SH-SY5Y (cell line): ENCODE measurements around the gene VPS51.

Experiments used
- GATA2 ChIP-seq: IDR thresholded peaks from 2 replicates; pipeline ENCODE4 v1.6.1; 2011; ENCODE audit warnings: mild to moderate bottlenecking, low read depth, low read length
- GATA3 ChIP-seq: IDR thresholded peaks from 2 replicates; pipeline ENCODE4 v1.6.1; 2011; ENCODE audit warnings: low read depth, mild to moderate bottlenecking, low read length, moderate library complexity

DNA sequence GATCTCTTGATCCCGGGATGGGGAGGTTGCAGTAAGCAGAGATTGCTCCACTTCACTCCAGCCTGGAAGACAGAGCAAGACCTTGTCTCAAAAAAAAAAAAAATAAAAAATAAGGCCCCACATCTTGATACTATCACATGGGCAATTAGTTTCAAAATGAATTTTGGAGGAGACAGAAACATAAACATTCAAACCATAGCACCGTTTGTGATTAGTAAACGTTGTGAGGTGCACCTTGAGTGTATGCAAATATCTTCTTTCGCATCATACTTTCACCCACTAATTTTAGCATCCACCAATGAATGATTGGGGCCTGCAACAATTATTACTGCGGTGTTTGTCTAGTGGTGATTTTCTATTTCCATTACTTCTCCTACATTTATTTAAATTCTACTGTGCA lies 63.0 kb downstream of the VPS51 start:
- TF ChIP-seq GATA2 (no peak), GATA3 (no peak)
